Activated naive CD4-positive, alpha-beta T cell (primary cell): Measurements from ENCODE around the gene PRG2.

ENCODE experiments used
- DNase-seq, 4 experiments: peaks; one replicate each; lab custom pipeline; 2025; lab: John Stamatoyannopoulos, UW

PRG2 gene

GRCh38 chr11:57396744-57397143 is 6.3 kb upstream of the PRG2 start:
- DNase-seq: no peak

- DNase-seq: no peak
These were observed 5.6 kb upstream of the PRG2 start for GRCh38 chr11:57395905-57396623.

- no peak for DNase-seq
These were observed 3.9 kb upstream of the PRG2 start for GRCh38 chr11:57394203-57394965.

- DNase-seq: no peak
These were observed 2.3 kb upstream of the PRG2 start for GRCh38 chr11:57392763-57393105.

- no peak for DNase-seq
These were observed 1.8 kb upstream of the PRG2 start for GRCh38 chr11:57392066-57392762.

GRCh38 chr11:57391539-57391938 is 1.1 kb upstream of the PRG2 start:
- DNase-seq: no peak

GRCh38 chr11:57391111-57391510 is 661 bp upstream of the PRG2 start:
- no peak for DNase-seq

GRCh38 chr11:57387289-57388030 is 3.0 kb downstream of the PRG2 start:
- DNase-seq: no peak

GRCh38 chr11:57386178-57386940 is 4.1 kb downstream of the PRG2 start:
- no peak for DNase-seq

GRCh38 chr11:57380975-57381374 is 9.5 kb downstream of the PRG2 start, which contains the start of gene PRG3:
TSS of gene PRG3 (minus strand) at chr11:57381150. CDS start at chr11:57380708, 442 bp downstream.
- no peak for DNase-seq

GRCh38 chr11:57379732-57380131 is 10.7 kb downstream of the PRG2 start:
- no peak for DNase-seq

- DNase-seq: no peak
These were observed 12.3 kb downstream of the PRG2 start for GRCh38 chr11:57378186-57378585.

GRCh38 chr11:57377107-57377506 is 13.3 kb downstream of the PRG2 start:
- DNase-seq: no peak

GRCh38 chr11:57376095-57377090 is 14.1 kb downstream of the PRG2 start:
- DNase-seq: no peak

- no peak for DNase-seq
These were observed 15.0 kb downstream of the PRG2 start for GRCh38 chr11:57375490-57375889.

- no peak for DNase-seq
These were observed 15.5 kb downstream of the PRG2 start for GRCh38 chr11:57374966-57375365.

- no peak for DNase-seq
These were observed 17.3 kb downstream of the PRG2 start for GRCh38 chr11:57373146-57373545.

- DNase-seq: no peak
These were observed 19.5 kb downstream of the PRG2 start for GRCh38 chr11:57370941-57371340.

GRCh38 chr11:57370251-57370650 is 20.2 kb downstream of the PRG2 start:
- no peak for DNase-seq

GRCh38 chr11:57368845-57369232 is 21.6 kb downstream of the PRG2 start:
- no peak for DNase-seq
